ENCODE data around the gene DDX46.
"Not testable (repeated sequence)": the region's sequence is repeated elsewhere in the genome, so short reads cannot be mapped to it uniquely, and the experiment has no call there.

DNA sequence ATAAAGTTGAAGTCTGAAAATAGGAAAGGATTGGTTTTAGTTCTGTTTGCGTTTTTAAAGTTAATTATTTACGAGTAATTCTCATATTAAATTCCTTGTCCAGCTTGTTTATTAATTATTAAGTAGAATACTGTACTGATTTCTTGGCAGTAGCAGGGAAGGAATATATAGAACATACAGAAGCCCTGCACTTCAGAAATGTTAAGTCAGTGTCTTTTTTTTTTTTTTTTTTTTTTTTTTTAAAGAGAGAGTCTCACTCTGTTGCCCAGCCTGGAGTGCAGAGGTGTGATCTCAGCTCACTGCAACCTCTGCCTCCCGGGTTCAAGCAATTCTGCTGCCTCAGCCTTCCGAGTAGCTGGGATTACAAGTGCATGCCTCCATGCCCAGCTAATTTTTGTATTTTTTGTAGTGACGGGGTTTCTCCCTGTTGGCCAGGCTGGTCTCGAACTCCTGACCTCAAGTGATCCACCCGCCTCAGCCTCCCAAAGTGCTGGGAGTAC, 90.9 kb downstream of the DDX46 start:
- TF ChIP-seq, protein P1, sequence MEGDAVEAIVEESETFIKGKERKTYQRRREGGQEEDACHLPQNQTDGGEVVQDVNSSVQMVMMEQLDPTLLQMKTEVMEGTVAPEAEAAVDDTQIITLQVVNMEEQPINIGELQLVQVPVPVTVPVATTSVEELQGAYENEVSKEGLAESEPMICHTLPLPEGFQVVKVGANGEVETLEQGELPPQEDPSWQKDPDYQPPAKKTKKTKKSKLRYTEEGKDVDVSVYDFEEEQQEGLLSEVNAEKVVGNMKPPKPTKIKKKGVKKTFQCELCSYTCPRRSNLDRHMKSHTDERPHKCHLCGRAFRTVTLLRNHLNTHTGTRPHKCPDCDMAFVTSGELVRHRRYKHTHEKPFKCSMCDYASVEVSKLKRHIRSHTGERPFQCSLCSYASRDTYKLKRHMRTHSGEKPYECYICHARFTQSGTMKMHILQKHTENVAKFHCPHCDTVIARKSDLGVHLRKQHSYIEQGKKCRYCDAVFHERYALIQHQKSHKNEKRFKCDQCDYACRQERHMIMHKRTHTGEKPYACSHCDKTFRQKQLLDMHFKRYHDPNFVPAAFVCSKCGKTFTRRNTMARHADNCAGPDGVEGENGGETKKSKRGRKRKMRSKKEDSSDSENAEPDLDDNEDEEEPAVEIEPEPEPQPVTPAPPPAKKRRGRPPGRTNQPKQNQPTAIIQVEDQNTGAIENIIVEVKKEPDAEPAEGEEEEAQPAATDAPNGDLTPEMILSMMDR (IDR thresholded peaks at IDR 0.05; ENCODE audit: low read depth, low read length), result not testable (repeated sequence)
- TF ChIP-seq EZH2phosphoT487 (IDR thresholded peaks at IDR 0.05; ENCODE audit: low read depth), result not testable (repeated sequence)
